ENCODE measurements around the gene DVL1. TPM values are rescaled to one million over a fixed set of nuclear protein-coding genes. Genes with fewer than 3 reads are reported as not detected.

DVL1 gene
- total RNA-seq, 4 donors from 2014 or later, result 26.2 to 80.3 (median 39.5) TPM

DNA sequence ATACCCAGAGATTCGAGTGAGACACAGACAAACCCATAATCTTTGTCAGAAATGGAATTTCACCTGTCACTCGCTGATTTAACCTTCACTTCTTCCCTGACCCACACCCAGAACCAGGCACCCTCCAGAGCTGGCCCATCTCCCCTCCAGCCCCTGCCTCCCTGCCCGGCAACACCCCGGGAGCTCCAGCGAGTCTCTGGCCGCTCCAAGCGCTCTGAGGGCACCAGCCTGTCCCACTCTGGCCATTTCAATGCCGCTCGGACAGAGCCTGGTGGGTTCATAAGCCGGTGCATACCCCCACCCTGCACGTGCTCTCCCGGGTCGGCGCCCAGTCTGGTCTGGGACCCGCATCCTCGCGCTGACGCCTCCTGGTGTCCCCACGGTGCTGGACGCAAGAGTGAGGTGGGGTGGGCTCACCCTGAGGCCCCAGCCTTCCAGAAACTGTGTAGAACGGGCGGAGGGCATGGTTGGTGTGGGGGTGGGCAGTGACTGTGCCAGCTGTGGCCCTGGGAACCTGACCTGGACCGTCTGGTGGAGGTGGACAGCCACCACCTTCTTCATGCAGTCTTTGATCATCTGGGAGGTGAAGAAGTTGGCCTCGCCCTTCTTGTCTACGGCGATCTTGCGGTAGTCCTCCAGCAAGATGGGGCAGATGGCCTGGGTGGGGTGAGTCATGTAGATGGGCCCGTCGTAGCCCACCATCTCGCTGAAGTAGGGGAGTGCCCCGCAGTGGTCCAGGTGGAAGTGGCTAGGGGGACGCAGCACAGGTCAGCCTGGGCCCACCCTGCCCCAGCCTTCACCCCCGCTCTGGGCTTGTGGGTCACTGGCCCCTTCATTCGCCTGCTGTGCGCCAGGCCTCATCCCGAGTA lies 30.2 kb downstream of the DVL1 start:
- TF ChIP-seq, protein P1, sequence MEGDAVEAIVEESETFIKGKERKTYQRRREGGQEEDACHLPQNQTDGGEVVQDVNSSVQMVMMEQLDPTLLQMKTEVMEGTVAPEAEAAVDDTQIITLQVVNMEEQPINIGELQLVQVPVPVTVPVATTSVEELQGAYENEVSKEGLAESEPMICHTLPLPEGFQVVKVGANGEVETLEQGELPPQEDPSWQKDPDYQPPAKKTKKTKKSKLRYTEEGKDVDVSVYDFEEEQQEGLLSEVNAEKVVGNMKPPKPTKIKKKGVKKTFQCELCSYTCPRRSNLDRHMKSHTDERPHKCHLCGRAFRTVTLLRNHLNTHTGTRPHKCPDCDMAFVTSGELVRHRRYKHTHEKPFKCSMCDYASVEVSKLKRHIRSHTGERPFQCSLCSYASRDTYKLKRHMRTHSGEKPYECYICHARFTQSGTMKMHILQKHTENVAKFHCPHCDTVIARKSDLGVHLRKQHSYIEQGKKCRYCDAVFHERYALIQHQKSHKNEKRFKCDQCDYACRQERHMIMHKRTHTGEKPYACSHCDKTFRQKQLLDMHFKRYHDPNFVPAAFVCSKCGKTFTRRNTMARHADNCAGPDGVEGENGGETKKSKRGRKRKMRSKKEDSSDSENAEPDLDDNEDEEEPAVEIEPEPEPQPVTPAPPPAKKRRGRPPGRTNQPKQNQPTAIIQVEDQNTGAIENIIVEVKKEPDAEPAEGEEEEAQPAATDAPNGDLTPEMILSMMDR (IDR thresholded peaks at IDR 0.05; ENCODE audit: low read depth), result no peak

DNA sequence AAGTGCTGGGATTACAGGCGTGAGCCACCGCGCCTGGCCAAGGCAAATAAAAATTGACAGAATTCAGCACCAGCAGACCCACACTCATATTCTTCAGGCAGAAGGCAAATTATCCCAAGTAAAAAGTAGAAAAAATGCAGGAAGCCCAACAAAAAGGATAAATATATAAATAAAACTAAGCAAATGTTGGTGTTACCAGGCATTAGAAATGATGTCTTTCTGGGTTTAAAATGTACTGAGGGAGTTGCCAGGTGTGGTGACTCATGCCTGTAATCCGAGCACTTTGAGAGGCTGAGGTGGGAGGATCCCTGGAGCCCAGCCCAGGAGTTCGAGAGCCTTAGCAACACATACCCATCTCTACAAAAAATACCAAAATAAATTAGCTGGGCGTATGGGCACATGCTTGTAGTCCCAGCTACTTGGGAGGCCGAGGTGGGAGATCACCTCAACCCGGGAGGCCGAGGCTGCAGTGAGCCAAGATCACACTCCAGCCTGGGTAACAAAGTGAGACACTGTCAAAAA lies 31.0 kb downstream of the DVL1 start:
- TF ChIP-seq, protein P1 (IDR thresholded peaks at IDR 0.05; ENCODE audit: low read depth), result no peak

DNA sequence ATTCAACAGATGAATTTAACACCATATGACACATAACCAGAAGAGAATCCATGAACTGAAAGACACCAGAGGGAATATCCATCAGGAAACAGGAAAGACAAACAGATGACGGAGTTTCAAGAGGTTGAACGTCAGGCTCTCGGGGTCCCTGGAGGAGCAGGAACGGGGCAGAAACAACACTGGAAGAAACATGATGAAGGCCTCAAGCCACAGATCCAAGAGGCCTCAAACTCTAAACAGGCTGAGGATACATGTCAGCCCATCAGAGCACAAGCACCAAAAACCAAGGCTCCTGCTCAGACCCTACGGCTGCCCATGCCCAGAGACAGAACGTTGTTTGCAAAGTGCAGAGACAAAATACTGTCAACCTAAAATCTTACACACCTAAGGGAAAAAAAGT lies 31.8 kb downstream of the DVL1 start:
- TF ChIP-seq, protein P1 (IDR thresholded peaks at IDR 0.05; ENCODE audit: low read depth), result no peak

DNA sequence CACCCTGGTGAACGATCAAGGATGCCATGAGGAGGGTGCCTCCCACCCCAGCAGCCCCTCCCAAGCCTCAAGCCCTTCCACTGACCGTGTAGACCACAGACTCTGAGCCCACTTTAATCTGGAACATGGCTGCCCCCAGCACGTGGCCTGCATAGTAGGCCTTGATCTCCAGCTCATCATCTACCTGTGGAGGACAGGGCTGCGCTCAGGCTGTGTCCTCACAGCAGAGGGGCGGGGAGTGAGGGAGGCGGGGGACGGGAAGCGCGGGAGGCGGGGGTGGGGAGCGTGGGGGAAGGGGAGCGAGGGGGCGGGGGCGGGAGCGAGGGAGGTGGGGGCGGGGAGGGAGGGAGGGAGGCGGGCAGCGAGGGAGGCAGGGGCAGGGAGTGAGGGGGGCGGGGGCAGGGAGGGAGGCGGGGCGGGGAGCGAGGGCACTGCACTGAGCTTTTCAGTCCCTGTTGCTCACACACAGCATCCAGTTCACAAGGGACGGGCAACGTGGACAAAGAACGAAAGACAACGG lies 33.7 kb downstream of the DVL1 start:
- TF ChIP-seq, protein P1 (IDR thresholded peaks at IDR 0.05; ENCODE audit: low read depth), result no peak

DNA sequence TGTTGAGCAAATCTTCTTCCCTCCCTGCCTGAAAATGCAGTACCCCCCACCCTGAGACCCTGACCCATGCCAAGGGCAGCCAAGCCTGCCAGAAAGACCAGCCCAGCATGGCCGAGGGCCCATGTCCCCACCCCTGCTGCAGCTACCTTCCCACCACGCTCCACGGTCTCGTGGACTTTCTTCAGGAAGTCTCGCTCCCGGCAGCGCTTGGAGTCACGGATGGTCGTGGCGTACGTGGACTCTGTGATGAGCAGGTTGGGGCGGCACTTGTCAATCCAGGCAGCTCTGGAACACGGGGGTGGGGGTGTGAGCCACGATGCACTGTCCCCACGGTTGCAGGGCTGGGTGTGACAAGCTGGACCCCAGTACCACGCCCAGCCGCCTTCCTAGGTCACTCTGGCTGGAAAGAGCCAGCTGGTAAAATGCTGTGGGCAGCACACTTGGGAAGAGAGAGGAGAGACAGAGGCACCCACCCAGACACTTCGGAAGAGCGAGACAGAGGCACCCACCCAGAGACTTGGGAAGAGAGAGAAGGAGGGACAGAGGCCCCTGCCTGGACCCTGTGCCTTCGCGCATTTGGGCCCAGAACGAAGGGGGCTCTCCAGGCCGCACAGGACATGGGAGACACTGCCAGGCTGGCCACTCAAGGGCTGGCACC lies 34.4 kb downstream of the DVL1 start:
- TF ChIP-seq, protein P1 (IDR thresholded peaks at IDR 0.05; ENCODE audit: low read depth), result no peak

DNA sequence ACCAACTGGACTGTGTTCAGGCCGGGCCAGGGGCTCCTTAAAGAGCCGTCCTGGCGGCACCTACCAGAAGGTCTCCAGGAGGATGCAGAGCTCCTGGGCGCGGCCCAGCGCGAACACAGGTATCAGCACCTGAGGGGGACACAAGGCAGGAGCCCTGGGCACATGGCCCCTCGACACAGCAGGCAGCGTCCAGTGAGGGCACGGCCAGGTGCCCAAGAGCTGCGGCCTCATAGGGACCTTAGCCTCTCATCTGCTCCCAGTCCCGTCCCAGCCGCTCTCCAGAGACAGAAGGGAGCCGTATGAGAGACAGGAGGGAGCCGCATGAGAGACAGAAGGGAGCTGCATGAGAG lies 35.0 kb downstream of the DVL1 start:
- TF ChIP-seq, protein P1 (IDR thresholded peaks at IDR 0.05; ENCODE audit: low read depth), result no peak
